Heart left ventricle (tissue), 16 donors: Measurements from ENCODE around the gene HAGHL. TPM values are rescaled to one million over a fixed set of nuclear protein-coding genes. Genes with fewer than 3 reads are reported as not detected.
A peak's percentile ranks its signal among the peaks of the same experiment; 100 is the strongest.

ENCODE experiments used
- ATAC-seq, 4 donors: fragments of 200-7000 bp; cut with Tn5 transposase; one replicate each; pipeline ENCODE4 v1.9.1; 2020 to 2022; ENCODE audit warnings: moderate library complexity in 4 of 4, mild to moderate bottlenecking in 3 of 4, moderate number of reproducible peaks in 1 of 4
- DNase-seq, 5 donors: peaks; one replicate each; pipeline ENCODE4 v3.0.0-alpha.2; 2020
- H3K27ac ChIP-seq, 12 donors: fragments of 200-600 bp; sonication (generic) in 4 of 12; one replicate each; pipeline versions ENCODE4 v1.5.0 to v1.8.0; 2016 to 2022; ENCODE audit warnings: mild to moderate bottlenecking in 2 of 12
- H3K27me3 ChIP-seq, 9 donors: fragments of 200-600 bp; sonication (generic) in 2 of 9; one replicate each; pipeline versions ENCODE4 v1.5.1 to v1.8.0; 2016 to 2022; ENCODE audit warnings: mild to moderate bottlenecking in 3 of 9
- H3K36me3 ChIP-seq, 9 donors: fragments of 200-600 bp; sonication (generic) in 2 of 9; one replicate each; pipeline versions ENCODE4 v1.5.0 to v1.8.0; 2018 to 2022; ENCODE audit warnings: mild to moderate bottlenecking in 2 of 9
- H3K4me1 ChIP-seq, 12 donors: fragments of 200-600 bp; sonication (generic) in 4 of 12; one replicate each; pipeline versions ENCODE4 v1.5.0 to v1.8.0; 2016 to 2022; ENCODE audit warnings: mild to moderate bottlenecking in 3 of 12
- H3K4me3 ChIP-seq, 12 donors: fragments of 200-600 bp; sonication (generic) in 4 of 12; one replicate each; pipeline versions ENCODE4 v1.5.0 to v1.8.0; 2017 to 2022; ENCODE audit warnings: mild to moderate bottlenecking in 9 of 12, moderate library complexity in 4 of 12
- H3K9me3 ChIP-seq, 12 donors: fragments of 200-600 bp; sonication (generic) in 4 of 12; one replicate each; pipeline versions ENCODE4 v1.5.0 to v1.8.0; 2016 to 2022; ENCODE audit warnings: mild to moderate bottlenecking in 1 of 12
- POLR2A ChIP-seq, 2 donors: fragments of 450-650 bp; IDR thresholded peaks; one replicate each; pipeline ENCODE4 v1.6.1; 2017; ENCODE audit warnings: antibody characterized with exemption in 2 of 2, mild to moderate bottlenecking in 2 of 2, moderate library complexity in 2 of 2
- WGBS, 4 donors: extraction: QIAGEN DNeasy Blood & Tissue Kit in 2 of 4; methylation state at CpG; one replicate each; pipeline versions ENCODE4 v1.1.5 to v1.1.7; 2013 to 2018; 5-methylcytosine and 5-hydroxymethylcytosine counted together
- intact Hi-C, 10 donors: fragments of 100-400 bp; cut with DNase I; formaldehyde crosslinking; loops; one replicate each; pipeline versions ENCODE4 v1.11.1 to v1.14.2; 2022
- polyA plus RNA-seq, 2 donors: library from polyadenylated mRNA; stranded (reverse); fragments of 200-250 nt; gene quantifications; one replicate each; pipeline ENCODE4 v1.2.3, GENCODE V29; 2013
- total RNA-seq, 9 donors: library from RNA; depleted of rRNA in 2 of 9; stranded (reverse); fragments of >200 nt in 2 of 9; fragmentation: NEBNext Ultra II Directional in 3 of 9; extraction: Animal tissue kit (Norgen Biotek cat#: 25700) in 3 of 9; gene quantifications; one replicate each; pipeline versions ENCODE4 v1.1.0 to v1.2.4, GENCODE V29; 2016 to 2023
- TF ChIP-seq, protein P1 (sequence below), 12 donors: fragments of 200-600 bp; sonication (generic) in 4 of 12; IDR thresholded peaks; one replicate each; pipeline versions ENCODE4 v1.5.0 to v1.8.0; 2018 to 2022; ENCODE audit warnings: antibody characterized with exemption in 12 of 12, mild to moderate bottlenecking in 5 of 12
- donor health status: ischemic (EF 13 %, LVEDD 7.1; RV severe dilation, severe dysfunction).
- donor health status: healthy with polysubstance abuse.
- donor health status: DM: no; HTN: yes; CAD: no.
- donor health status: DM: no; HTN: no; CAD: no.
- donor health status: ischemic (EF 25% LVEDD 6.9; RV normal size, moderate dysfunction).
- donor health status: ischemic (EF 25% LVEDD 5.7; RV mildly dilated, moderate dysfunction).
- donor health status: healthy.
- donor health status: DM: yes; HTN: yes; CAD: no.
- donor health status: ischemic (EF 35%, LVEDD 5.7; RV mildly dilated, moderate dysfunction).
- donor health status: nonischemic (EF 11% LVEDD 7.7; RV severe dilation, severe dysfunction).
- donor health status: DM: yes; HTN: yes; CAD: no.
- donor health status: PGD.
- donor health status: ischemic (EF 29% LVEDD 5.4; RV normal size, mild dysfunction).
- donor health status: nonischemic (EF 23%, LVEDD 6.1; RV moderate dilation, normal function).

HAGHL gene
- total and polyA plus RNA-seq, 11 donors, result 5.0 to 44.2 (median 11.9) TPM

DNA sequence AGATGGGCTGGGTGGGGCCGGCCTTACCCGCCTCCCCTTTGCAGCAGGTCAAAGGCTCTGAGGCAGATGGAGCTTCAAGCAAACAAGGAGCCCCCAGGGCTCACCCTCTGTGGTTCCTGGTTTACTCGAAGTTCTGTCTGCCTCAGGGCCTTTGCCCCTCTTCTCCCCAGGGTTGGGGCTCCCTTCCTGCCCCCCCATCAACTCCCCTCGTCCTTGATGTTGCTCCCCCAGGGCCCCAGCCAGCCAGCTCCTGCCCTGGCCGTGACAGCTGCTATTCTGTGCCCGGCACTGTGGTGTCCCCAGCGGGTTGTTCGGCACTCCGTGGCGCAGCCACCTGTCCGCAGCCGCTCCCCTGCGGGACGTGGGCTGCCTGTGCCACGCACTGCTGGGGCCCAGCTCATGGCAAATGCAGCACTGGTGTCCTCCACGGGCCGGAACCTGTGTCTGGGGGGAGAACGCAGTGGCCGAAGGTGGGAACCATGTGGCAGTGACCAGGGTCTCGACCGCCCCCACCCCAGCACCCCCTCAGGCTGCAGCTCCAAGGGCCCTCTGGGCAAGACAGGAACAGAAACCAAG is 16.3 kb upstream of the HAGHL start:
- no peaks in the 10 kb centered on the region for H3K9me3 ChIP-seq
- H3K27me3 ChIP-seq, result peaks cover 18 to 55% (median 45%) of the 10 kb centered on the region in 9 donors
- no peaks in the 10 kb centered on the region for H3K36me3 ChIP-seq
- intact Hi-C loops, result loop anchor here (1.0 to 5.0 kb wide), 12 partner anchors 30 to 393 kb away; partner anchors contain the start of genes CIAO3 (in 2 of the 10), CHTF18 (in 1 of the 10) and RPUSD1 (in 1 of the 10)
- no peak overlapping the region for H3K4me3 ChIP-seq
- H3K4me1 ChIP-seq, result peaks cover 0 to 41% (median 12%) of the 10 kb centered on the region in 12 donors
- 41 to 72% (median 68%) methylated on average over 7 to 21 of the region's 21 CpGs for WGBS, 4 donors
- ATAC-seq (no peak), DNase-seq (no peak)
- TF ChIP-seq, protein P1, sequence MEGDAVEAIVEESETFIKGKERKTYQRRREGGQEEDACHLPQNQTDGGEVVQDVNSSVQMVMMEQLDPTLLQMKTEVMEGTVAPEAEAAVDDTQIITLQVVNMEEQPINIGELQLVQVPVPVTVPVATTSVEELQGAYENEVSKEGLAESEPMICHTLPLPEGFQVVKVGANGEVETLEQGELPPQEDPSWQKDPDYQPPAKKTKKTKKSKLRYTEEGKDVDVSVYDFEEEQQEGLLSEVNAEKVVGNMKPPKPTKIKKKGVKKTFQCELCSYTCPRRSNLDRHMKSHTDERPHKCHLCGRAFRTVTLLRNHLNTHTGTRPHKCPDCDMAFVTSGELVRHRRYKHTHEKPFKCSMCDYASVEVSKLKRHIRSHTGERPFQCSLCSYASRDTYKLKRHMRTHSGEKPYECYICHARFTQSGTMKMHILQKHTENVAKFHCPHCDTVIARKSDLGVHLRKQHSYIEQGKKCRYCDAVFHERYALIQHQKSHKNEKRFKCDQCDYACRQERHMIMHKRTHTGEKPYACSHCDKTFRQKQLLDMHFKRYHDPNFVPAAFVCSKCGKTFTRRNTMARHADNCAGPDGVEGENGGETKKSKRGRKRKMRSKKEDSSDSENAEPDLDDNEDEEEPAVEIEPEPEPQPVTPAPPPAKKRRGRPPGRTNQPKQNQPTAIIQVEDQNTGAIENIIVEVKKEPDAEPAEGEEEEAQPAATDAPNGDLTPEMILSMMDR (IDR thresholded peaks at IDR 0.05), result no peak
- no peak for TF ChIP-seq POLR2A (IDR thresholded peaks at IDR 0.05)
- H3K27ac ChIP-seq, result no peak overlapping the region

DNA sequence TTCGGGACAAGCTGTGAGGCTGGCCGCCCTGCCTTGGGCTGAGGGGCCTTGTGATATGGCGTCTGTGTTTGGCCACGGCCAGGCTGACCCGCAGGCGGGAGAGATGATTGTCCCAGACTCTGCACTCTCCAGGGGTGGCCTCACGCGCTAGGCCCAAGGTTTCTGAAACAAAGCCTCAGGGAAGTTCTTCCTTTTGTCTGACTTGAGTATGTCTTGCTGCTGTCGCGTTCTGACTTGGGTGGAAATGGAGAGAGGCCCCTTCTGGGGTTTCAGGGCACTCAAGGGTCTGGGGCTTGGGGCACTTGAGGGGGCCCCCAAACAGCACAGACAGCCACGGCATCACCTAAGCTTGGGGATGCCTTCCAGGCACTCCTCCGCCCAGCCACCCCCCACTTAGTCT is 15.8 kb upstream of the HAGHL start:
- Histone ChIP-seq H3K27me3 (peaks cover 18 to 53% (median 43%) of the 10 kb centered on the region in 9 donors), H3K36me3 (no peaks in the 10 kb centered on the region), H3K9me3 (no peaks in the 10 kb centered on the region), H3K4me1 (peaks cover 0 to 42% (median 15%) of the 10 kb centered on the region in 12 donors), H3K27ac (no peak overlapping the region), H3K4me3 (no peak overlapping the region)
- intact Hi-C loops, result loop anchor here (1.0 to 5.0 kb wide), 12 partner anchors 30 to 392 kb away; partner anchors contain the start of genes CIAO3 (in 2 of the 10), CHTF18 (in 1 of the 10) and RPUSD1 (in 1 of the 10)
- ATAC-seq (no peak), DNase-seq (no peak)
- WGBS, 4 donors, result 75 to 80% (median 78%) methylated on average over 3 to 12 of the region's 12 CpGs
- no peak for TF ChIP-seq POLR2A (IDR thresholded peaks at IDR 0.05)
- TF ChIP-seq, protein P1 (IDR thresholded peaks at IDR 0.05), result no peak

DNA sequence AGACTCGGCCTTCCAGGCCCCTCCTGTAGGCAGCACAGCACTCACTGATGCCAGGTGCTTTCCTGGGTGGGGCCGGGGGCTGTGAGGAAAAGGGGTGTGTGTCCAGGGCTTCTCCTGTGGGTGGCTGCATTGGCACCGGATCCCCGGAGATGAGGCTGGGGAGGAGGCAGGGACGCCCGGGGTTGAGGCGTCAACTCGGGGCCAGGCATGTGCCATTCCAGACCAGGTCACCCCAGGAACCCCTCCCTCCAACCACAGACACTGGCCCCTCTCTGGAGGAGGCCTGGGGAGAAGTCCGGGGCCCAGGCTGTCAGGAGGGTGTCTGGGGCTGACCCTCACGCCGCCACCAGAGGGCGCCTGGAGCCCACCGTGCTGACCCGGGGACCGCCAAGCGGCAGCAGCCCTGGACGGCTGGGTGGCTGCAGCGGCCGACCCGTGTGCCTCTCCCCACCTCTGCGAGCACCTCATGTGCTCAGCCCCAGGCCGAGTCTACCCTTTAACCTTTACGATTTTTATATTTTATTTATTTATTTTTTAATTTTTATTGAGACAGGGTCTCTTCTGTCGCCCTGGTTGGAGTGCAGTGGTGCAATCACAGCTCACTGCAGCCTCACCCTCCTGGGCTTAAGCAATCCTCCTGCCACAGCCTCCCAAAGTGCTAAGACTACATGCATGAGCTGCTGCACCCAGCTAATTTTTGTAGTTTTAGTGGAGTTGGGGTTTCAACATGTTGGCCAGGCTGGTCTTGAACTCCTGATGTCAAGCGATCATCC is 15.2 kb upstream of the HAGHL start:
- intact Hi-C loops, result loop anchor here (1.0 to 5.0 kb wide), 12 partner anchors 29 to 392 kb away; partner anchors contain the start of genes CIAO3 (in 2 of the 10), CHTF18 (in 1 of the 10) and RPUSD1 (in 1 of the 10)
- TF ChIP-seq, protein P1 (IDR thresholded peaks at IDR 0.05), result peak; percentile 90 to 99 (median 95)
- no peak for TF ChIP-seq POLR2A (IDR thresholded peaks at IDR 0.05)
- Histone ChIP-seq H3K4me1 (peaks cover 0 to 42% (median 19%) of the 10 kb centered on the region in 12 donors), H3K27me3 (peaks cover 18 to 52% (median 37%) of the 10 kb centered on the region in 9 donors), H3K36me3 (no peaks in the 10 kb centered on the region), H3K27ac (no peak overlapping the region), H3K4me3 (no peak overlapping the region), H3K9me3 (no peaks in the 10 kb centered on the region)
- DNase-seq (peak; percentile 78 to 93 (median 82)), ATAC-seq (peak; percentile 33 to 71 (median 64))
- 12 to 19% (median 13%) methylated on average over 20 to 25 of the region's 25 CpGs for WGBS, 4 donors
